ENCODE results near the gene AEBP1.

The AEBP1 gene

DNA sequence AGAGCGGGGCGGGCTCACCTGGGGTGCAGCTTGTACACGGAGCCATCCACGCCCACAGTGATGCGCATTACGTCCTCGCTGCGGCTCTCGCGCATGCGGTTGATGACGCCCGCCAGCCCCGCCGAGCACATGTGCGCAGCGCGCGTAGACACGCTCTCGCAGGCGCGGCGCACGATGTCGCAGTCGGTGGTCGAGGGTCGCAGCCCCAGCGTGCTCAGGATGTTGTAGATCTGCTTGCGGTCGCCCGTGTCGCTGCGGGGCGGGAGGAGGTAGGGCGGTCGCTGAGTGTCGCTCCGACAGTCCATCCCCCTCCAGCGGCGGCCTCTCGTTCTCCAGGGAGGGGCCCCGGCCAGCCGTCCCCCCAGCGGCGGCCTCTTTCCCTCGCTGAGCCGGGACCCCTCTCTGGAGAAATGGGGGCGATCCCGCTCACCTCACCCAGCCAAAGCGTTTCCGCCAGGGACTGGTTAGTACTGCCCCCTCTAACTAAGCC is 41.4 kb downstream of the AEBP1 start:
- peak; percentile 11 for DNase-seq (ENCODE audit: low read depth, low spot score)
- H3K4me3 ChIP-seq (ENCODE audit: low read depth, low read length), result peak overlapping the region; percentile 38
- in situ Hi-C loops (cut with HindIII; ENCODE audit: low sequenced_read_pairs), result no loop called here
- TF ChIP-seq, protein P1, sequence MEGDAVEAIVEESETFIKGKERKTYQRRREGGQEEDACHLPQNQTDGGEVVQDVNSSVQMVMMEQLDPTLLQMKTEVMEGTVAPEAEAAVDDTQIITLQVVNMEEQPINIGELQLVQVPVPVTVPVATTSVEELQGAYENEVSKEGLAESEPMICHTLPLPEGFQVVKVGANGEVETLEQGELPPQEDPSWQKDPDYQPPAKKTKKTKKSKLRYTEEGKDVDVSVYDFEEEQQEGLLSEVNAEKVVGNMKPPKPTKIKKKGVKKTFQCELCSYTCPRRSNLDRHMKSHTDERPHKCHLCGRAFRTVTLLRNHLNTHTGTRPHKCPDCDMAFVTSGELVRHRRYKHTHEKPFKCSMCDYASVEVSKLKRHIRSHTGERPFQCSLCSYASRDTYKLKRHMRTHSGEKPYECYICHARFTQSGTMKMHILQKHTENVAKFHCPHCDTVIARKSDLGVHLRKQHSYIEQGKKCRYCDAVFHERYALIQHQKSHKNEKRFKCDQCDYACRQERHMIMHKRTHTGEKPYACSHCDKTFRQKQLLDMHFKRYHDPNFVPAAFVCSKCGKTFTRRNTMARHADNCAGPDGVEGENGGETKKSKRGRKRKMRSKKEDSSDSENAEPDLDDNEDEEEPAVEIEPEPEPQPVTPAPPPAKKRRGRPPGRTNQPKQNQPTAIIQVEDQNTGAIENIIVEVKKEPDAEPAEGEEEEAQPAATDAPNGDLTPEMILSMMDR (IDR thresholded peaks at IDR 0.05; ENCODE audit: low read depth, low read length), result no peak

DNA sequence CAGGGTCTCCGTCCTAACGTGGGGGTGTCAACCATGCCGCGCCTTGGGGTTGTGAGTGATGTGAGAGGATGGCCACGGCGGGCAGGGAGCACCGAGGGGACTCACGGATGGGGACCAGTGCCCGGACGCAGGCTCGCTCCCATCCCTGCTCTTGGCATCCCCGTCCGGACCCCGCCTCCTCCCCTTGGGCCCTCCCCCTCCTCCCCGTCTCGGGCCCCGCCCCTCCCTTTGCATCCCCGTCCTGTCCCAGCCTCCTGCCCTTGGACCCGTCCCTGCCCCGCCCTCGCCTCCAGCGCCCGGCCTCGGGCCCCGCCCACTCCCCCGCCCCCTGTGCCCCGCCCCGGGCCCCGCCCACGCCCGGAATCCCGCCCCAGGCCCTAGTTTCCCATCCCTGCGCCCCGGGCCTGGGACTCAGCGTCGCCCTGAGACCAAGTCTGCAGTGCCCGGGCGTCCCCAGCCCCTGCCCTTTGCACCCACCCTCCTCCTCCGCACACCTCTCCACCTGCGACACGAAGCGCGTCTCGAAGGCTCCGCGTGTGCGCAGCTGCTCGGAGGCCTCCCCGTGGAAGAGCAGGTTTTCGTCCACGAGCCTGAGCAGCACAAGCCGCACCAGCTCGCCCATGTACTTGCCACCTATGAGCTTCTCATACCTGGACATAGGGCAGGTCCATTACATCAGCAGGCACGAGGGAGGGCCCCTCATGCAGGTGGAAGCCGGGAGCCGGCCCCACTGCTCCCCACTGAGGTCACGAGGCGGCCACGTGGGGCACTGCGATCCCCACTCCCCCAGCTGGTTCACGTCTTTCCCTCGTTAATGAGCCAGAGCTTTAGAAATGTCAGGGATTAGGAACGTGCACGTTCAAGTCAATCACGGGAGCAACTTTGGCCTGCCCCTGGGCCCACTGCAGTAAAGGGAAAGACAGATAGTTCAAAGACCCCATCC is 42.1 kb downstream of the AEBP1 start:
- in situ Hi-C loops (cut with HindIII; ENCODE audit: low sequenced_read_pairs), result no loop called here
- H3K4me3 ChIP-seq (ENCODE audit: low read depth, low read length), result peak overlapping the region; percentile 38
- TF ChIP-seq, protein P1 (IDR thresholded peaks at IDR 0.05; ENCODE audit: low read depth, low read length), result no peak
- DNase-seq (ENCODE audit: low read depth, low spot score), result peak; percentile 30

DNA sequence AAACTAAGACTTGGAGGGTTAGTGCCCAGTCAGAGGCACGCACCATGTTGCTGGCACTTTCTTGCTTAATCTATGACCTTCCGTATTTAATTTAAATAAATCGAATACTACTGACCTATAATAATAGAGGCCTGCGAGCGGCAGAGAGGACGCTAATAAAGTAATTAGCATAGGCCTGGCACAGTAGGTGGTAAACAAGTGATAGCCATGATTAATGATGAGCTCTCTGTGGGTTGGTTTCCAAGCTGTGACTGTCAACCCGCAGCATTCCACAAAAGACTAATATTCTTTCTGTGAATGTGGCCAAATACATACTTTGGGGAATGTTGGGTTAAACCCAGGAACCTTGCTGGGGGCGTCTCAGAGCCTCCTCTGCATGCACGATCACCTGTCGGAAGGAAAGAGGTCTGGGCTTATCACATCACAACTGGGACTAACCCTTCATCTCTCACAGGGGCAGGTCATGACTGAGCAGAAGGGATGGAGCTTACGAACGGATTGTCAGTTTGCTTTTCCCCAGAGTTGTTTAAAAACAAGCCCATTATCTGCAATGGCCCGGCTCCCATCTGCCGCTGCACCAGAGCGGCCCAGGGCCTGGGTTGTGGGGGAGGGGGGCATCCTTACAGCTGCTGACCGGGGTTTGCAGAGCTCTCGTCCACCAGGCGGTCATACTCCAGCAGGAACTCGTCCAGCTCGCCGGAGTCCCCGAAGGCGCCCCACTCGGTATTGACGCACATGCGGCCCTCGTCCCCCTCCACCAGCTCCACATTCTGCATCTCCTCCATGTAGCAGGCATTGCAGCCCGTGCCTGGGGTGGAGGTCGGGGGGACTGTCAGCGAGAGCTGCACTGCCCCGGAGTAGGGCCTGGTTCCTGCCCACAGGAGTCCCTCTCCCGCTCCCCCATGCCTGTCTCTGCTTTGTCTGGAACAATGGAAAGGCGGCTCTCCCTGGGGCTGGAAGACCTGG is 43.2 kb downstream of the AEBP1 start:
- in situ Hi-C loops (cut with HindIII; ENCODE audit: low sequenced_read_pairs), result no loop called here
- TF ChIP-seq, protein P1 (IDR thresholded peaks at IDR 0.05; ENCODE audit: low read depth, low read length), result no peak
- no peak overlapping the region for H3K4me3 ChIP-seq (ENCODE audit: low read depth, low read length)

DNA sequence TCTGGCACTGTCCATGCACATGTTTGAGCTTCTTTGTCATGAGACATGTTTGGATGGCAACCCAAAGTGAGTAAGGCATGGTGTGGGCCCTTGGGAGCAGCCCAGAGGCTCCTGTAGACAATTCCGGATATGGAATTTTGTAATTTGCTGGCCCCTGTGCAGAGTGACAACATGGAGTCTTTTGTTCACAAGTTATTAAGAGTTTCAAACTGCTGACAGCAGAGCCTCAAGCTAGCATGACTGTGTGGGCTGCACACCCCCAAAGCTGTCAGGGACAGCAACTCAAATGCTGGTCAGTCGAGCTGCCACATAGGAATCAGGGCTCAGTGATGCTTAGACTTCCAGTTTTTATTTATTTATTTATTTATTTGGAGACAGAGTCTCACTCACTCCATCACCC is 44.0 kb downstream of the AEBP1 start:
- no peak overlapping the region for H3K4me3 ChIP-seq (ENCODE audit: low read depth, low read length)
- TF ChIP-seq, protein P1 (IDR thresholded peaks at IDR 0.05; ENCODE audit: low read depth, low read length), result no peak
- in situ Hi-C loops (cut with HindIII; ENCODE audit: low sequenced_read_pairs), result no loop called here
- no peak for DNase-seq (ENCODE audit: low read depth, low spot score)

More for the DNA sequence above, 43.2 kb downstream of the AEBP1 start:
- DNase-seq (ENCODE audit: low read depth, low spot score), result no peak

DNA sequence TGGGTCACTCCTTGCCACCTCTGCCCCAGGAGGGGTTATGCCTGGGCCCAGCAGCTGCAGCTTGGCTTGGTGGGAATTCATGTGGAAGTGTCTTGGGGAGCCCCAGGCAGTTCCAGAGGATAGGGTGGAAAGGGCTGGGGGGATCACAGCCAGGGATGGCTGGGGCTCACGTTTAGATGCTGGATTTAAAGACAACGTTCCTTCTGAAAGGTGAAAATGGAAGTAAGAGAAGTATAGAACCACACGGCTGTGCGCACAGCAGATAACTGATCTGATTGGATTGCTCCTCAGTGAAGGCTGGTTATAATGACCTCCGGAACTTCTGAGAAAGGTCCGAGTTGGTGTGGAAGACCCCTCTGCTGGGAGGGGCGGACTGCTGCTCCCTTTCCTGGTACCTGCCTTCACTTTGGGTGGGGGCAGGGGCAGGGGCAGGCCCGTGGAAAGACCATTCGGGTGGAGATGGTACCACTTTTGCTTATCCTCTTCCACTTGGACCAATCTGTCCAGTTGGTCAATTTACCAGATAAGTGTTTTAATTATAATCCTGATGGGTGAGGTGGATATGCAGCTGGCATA is 44.9 kb downstream of the AEBP1 start:
- DNase-seq (ENCODE audit: low read depth, low spot score), result no peak
- H3K4me3 ChIP-seq (ENCODE audit: low read depth, low read length), result no peak overlapping the region
- TF ChIP-seq, protein P1 (IDR thresholded peaks at IDR 0.05; ENCODE audit: low read depth, low read length), result no peak
- in situ Hi-C loops (cut with HindIII; ENCODE audit: low sequenced_read_pairs), result no loop called here
